IMR-90 (cell line): Measurements from ENCODE around the gene NXN. TPM values are rescaled to one million over a fixed set of nuclear protein-coding genes. Genes with fewer than 3 reads are reported as not detected.

ENCODE experiments used
- ATAC-seq: fragments of 200-7000 bp; cut with Tn5 transposase; 2 replicates; pipeline ENCODE4 v1.9.1; 2020; ENCODE audit warnings: low read depth, mild to moderate bottlenecking, moderate library complexity
- BruUV-seq: library from RNA; stranded (reverse); fragments of 400-500 nt; replicated peaks from 2 replicates; lab custom pipeline; 2021; lab: Mats Ljungman, UMichigan
- CTCF ChIA-PET: fragments of 300-600 bp; formaldehyde crosslinking; extraction: SDS; loops from one replicate; lab custom pipeline; 2021; ENCODE audit warnings: antibody characterized with exemption; lab: Yijun Ruan, JAX
- POLR2A ChIA-PET: fragments of 300-600 bp; sonication (Branson Sonifier 250); formaldehyde crosslinking; loops from one replicate; lab custom pipeline; 2022; ENCODE audit warnings: antibody characterized with exemption; ENCODE audit not compliant: unreplicated experiment; lab: Charles Lee
- DNase-seq: peaks from one replicate; pipeline ENCODE4 v3.0.0; 2013
- H2AFZ ChIP-seq: replicated peaks from 2 replicates; pipeline ENCODE3; 2013; ENCODE audit warnings: low read length, mild to moderate bottlenecking; ENCODE audit not compliant: poor library complexity
- H2AK5ac ChIP-seq: 2 replicates; pipeline ENCODE4 v1.6.1; 2013; ENCODE audit warnings: low read depth, low read length, inconsistent platforms
- H2AK9ac ChIP-seq: replicated peaks from 2 replicates; pipeline ENCODE3; 2013; ENCODE audit warnings: mild to moderate bottlenecking, low read depth, low read length, moderate library complexity; ENCODE audit not compliant: poor library complexity
- H2BK120ac ChIP-seq: 2 replicates; pipeline ENCODE4 v1.6.1; 2013; ENCODE audit warnings: low read depth, low read length, inconsistent platforms
- H2BK15ac ChIP-seq: 3 replicates; pipeline ENCODE4 v1.6.1; 2013; ENCODE audit warnings: low read depth, low read length, inconsistent platforms
- H2BK20ac ChIP-seq: 2 replicates; pipeline ENCODE4 v1.6.1; 2013; ENCODE audit warnings: low read depth, mild to moderate bottlenecking, inconsistent platforms, low read length, moderate library complexity
- H2BK5ac ChIP-seq: 2 replicates; pipeline ENCODE4 v1.6.1; 2013; ENCODE audit warnings: mild to moderate bottlenecking, low read depth, low read length, inconsistent platforms; ENCODE audit not compliant: poor library complexity, severe bottlenecking
- H3K14ac ChIP-seq: replicated peaks from 2 replicates; pipeline ENCODE4 v1.6.1; 2013; ENCODE audit warnings: low read depth, low read length, inconsistent platforms
- H3K18ac ChIP-seq: 2 replicates; pipeline ENCODE4 v1.6.1; 2013; ENCODE audit warnings: low read depth, low read length, control low read depth
- H3K23ac ChIP-seq: 2 replicates; pipeline ENCODE4 v1.6.1; 2013; ENCODE audit warnings: low read depth, low read length, inconsistent platforms
- H3K27ac ChIP-seq: 2 replicates; pipeline ENCODE4 v1.5.1; 2013; ENCODE audit warnings: mild to moderate bottlenecking, control low read depth, low read length; ENCODE audit not compliant: insufficient read depth
- H3K27me3 ChIP-seq: 2 replicates; pipeline ENCODE4 v1.6.1; 2013; ENCODE audit warnings: low read length; ENCODE audit not compliant: control insufficient read depth, insufficient read depth
- H3K36me3 ChIP-seq: 2 replicates; pipeline ENCODE4 v1.6.1; 2013; ENCODE audit warnings: low read length, mixed read lengths; ENCODE audit not compliant: control insufficient read depth, insufficient read depth
- H3K4ac ChIP-seq: 2 replicates; pipeline ENCODE4 v1.6.1; 2013; ENCODE audit warnings: low read depth, low read length, inconsistent platforms
- H3K4me1 ChIP-seq: 2 replicates; pipeline ENCODE4 v1.6.1; 2013; ENCODE audit warnings: low read length, mixed read lengths; ENCODE audit not compliant: control insufficient read depth, insufficient read depth
- H3K4me2 ChIP-seq: 2 replicates; pipeline ENCODE4 v1.6.1; 2013; ENCODE audit warnings: low read depth, mild to moderate bottlenecking, control low read depth, low read length, moderate library complexity
- H3K4me3 ChIP-seq: 2 replicates; pipeline ENCODE4 v1.5.1; 2013; ENCODE audit warnings: low read depth, mild to moderate bottlenecking, control low read depth, low read length, moderate library complexity; ENCODE audit not compliant: insufficient read depth
- H3K56ac ChIP-seq: 2 replicates; pipeline ENCODE4 v1.6.1; 2013; ENCODE audit warnings: low read length, inconsistent platforms; ENCODE audit not compliant: insufficient read depth; ENCODE audit errors: extremely low read depth
- H3K79me1 ChIP-seq, 2 experiments: 2 replicates each; pipeline ENCODE4 v1.6.1; 2013; ENCODE audit warnings: low read length in 2 of 2, inconsistent platforms in 1 of 2, low read depth in 1 of 2
- H3K9ac ChIP-seq: 2 replicates; pipeline ENCODE4 v1.6.1; 2013; ENCODE audit warnings: low read depth, low read length, control low read depth
- H3K9me1 ChIP-seq: 2 replicates; pipeline ENCODE4 v1.6.1; 2013; ENCODE audit warnings: low read length, inconsistent platforms; ENCODE audit not compliant: insufficient read depth
- H3K9me3 ChIP-seq: 2 replicates; pipeline ENCODE4 v1.6.1; 2013; ENCODE audit warnings: low read length; ENCODE audit not compliant: control insufficient read depth, insufficient read depth
- H4K20me1 ChIP-seq: 2 replicates; pipeline ENCODE4 v1.6.1; 2013; ENCODE audit warnings: low read length, inconsistent platforms; ENCODE audit not compliant: insufficient read depth
- H4K5ac ChIP-seq: 2 replicates; pipeline ENCODE4 v1.6.1; 2013; ENCODE audit warnings: mild to moderate bottlenecking, low read depth, low read length, control low read depth
- H4K8ac ChIP-seq, 2 experiments: 2 replicates each; pipeline ENCODE4 v1.6.1; 2013; ENCODE audit warnings: low read depth in 2 of 2, low read length in 2 of 2, control low read depth in 1 of 2, inconsistent platforms in 1 of 2
- H4K91ac ChIP-seq: 2 replicates; pipeline ENCODE4 v1.6.1; 2013; ENCODE audit warnings: low read depth, low read length, inconsistent platforms; ENCODE audit not compliant: insufficient read depth
- CEBPB ChIP-seq: IDR thresholded peaks from 2 replicates; pipeline ENCODE4 v1.6.1; 2012; ENCODE audit warnings: low read depth, low read length, improper control_type of control experiment
- CHD1 ChIP-seq: IDR thresholded peaks from 2 replicates; pipeline ENCODE4 v1.6.1; 2012; ENCODE audit warnings: low read depth, low read length, improper control_type of control experiment
- ELK1 ChIP-seq: fragments of 150-350 bp; IDR thresholded peaks from 2 replicates; pipeline ENCODE4 v1.6.1; 2016; ENCODE audit warnings: low read depth, mild to moderate bottlenecking, low read length, moderate library complexity, borderline replicate concordance
- FOS ChIP-seq: fragments of 150-350 bp; IDR thresholded peaks from 2 replicates; pipeline ENCODE4 v1.6.1; 2016; ENCODE audit warnings: low read depth, low read length
- MAFK ChIP-seq: IDR thresholded peaks from 2 replicates; pipeline ENCODE4 v1.6.1; 2012; ENCODE audit warnings: low read depth, low read length, improper control_type of control experiment
- MAZ ChIP-seq: IDR thresholded peaks from 2 replicates; pipeline ENCODE4 v1.6.1; 2012; ENCODE audit warnings: low read depth, mild to moderate bottlenecking, low read length, improper control_type of control experiment, moderate library complexity, borderline replicate concordance
- MXI1 ChIP-seq: IDR thresholded peaks from 2 replicates; pipeline ENCODE4 v1.6.1; 2012; ENCODE audit warnings: low read depth, mild to moderate bottlenecking, low read length, moderate library complexity, borderline replicate concordance
- NFE2L2 ChIP-seq: fragments of 150-350 bp; IDR thresholded peaks from 2 replicates; pipeline ENCODE4 v1.6.1; 2016; ENCODE audit warnings: low read depth, mild to moderate bottlenecking, low read length
- POLR2A ChIP-seq: IDR thresholded peaks from 2 replicates; pipeline ENCODE4 v1.6.1; 2012; ENCODE audit warnings: mild to moderate bottlenecking, low read depth, low read length
- RAD21 ChIP-seq: IDR thresholded peaks from 2 replicates; pipeline ENCODE4 v1.6.1; 2012; ENCODE audit warnings: low read length, improper control_type of control experiment
- RCOR1 ChIP-seq: IDR thresholded peaks from 2 replicates; pipeline ENCODE4 v1.6.1; 2012; ENCODE audit warnings: mild to moderate bottlenecking, low read length, improper control_type of control experiment; ENCODE audit not compliant: insufficient replicate concordance
- WGBS, 2 experiments: methylation state at CpG; one replicate each; pipeline versions ENCODE4 v1.1.5 to v1.1.7; 2013; ENCODE audit warnings: missing lambda C conversion rate in 2 of 2; ENCODE audit not compliant: insufficient read length in 1 of 2; ENCODE audit errors: extremely low coverage in 2 of 2; 5-methylcytosine and 5-hydroxymethylcytosine counted together
- dilution Hi-C: fragments of 300-500 bp; cut with HindIII; formaldehyde crosslinking; loops from one replicate; pipeline ENCODE4 v1.14.3; 2018; ENCODE audit warnings: low sequenced_read_pairs; ENCODE audit not compliant: unreplicated experiment
- in situ Hi-C: fragments of 300-500 bp; cut with MboI; formaldehyde crosslinking; loops from 3 replicates; pipeline ENCODE4 v1.14.3; 2019; ENCODE audit warnings: low sequenced_read_pairs, inconsistent platforms, mixed read lengths
- intact Hi-C: fragments of 100-400 bp; cut with micrococcal nuclease; formaldehyde crosslinking; loops from 2 replicates; pipeline ENCODE4 v1.10.0; 2022
- polyA plus RNA-seq, 3 experiments: library from polyadenylated mRNA; depleted of rRNA; stranded (reverse); fragments of >200 nt; gene quantifications; 2 replicates each; pipeline ENCODE4 v1.2.3, GENCODE V29; 2012; ENCODE audit warnings: low replicate concordance in 1 of 3
- total RNA-seq: library from RNA; depleted of rRNA; stranded (reverse); fragments of >200 nt; gene quantifications from 2 replicates; pipeline ENCODE4 v1.2.3, GENCODE V29; 2012

The NXN gene
- total and polyA plus RNA-seq, 2 of the 4 experiments (the other 2 are of a cell fraction) = 52.5 to 116 TPM

- H3K79me1 ChIP-seq = peaks cover 39 to 79% of the 10 kb centered on the region in 2 experiments
These were observed 97.8 kb downstream of the NXN start for GRCh38 chr17:881778-882177.

More at GRCh38 chr17:881778-882177, 97.8 kb downstream of the NXN start:
- Histone ChIP-seq H4K91ac (no peak overlapping the region), H3K23ac (no peak overlapping the region), H3K4me2 (no peak overlapping the region), H3K4ac (no peak overlapping the region), H2BK15ac (no peak overlapping the region), H3K4me3 (no peak overlapping the region), H3K9ac (no peak overlapping the region), H2BK120ac (no peak overlapping the region), H3K27me3 (no peaks in the 10 kb centered on the region), H3K27ac (no peak overlapping the region), H2BK5ac (no peak overlapping the region), H3K14ac (no peak overlapping the region), H2AFZ (no peak overlapping the region), H3K36me3 (no peaks in the 10 kb centered on the region; the same call in 1 of the 2 replicates), H3K4me1 (peaks cover 25% of the 10 kb centered on the region), H2AK9ac (no peak overlapping the region), H3K9me3 (no peaks in the 10 kb centered on the region), H3K56ac (no peak overlapping the region), H2BK20ac (no peak overlapping the region), H3K18ac (no peak overlapping the region), H4K5ac (no peak overlapping the region), H4K20me1 (peaks cover 59% of the 10 kb centered on the region), H4K8ac (no peak overlapping the region), H3K9me1 (peaks cover 26% of the 10 kb centered on the region), H2AK5ac (no peak overlapping the region)
- DNase-seq = no peak
- no peak for TF ChIP-seq MAFK
- TF ChIP-seq MXI1 = no peak
- no peak for TF ChIP-seq CEBPB
- no peak for TF ChIP-seq ELK1
- TF ChIP-seq RCOR1 = no peak
- no peak for TF ChIP-seq MAZ
- TF ChIP-seq NFE2L2 = no peak
- no peak for TF ChIP-seq FOS
- no peak for TF ChIP-seq CHD1
- TF ChIP-seq POLR2A = no peak
- TF ChIP-seq RAD21 = no peak
- CTCF ChIA-PET = no interaction called here
- in situ Hi-C loops (no loop called here), intact Hi-C loops (no loop called here), dilution Hi-C loops (no loop called here)
- POLR2A ChIA-PET = no interaction called here
- no peak for ATAC-seq
- no TSS peak for BruUV-seq
- WGBS, 2 experiments = no CpG with 5 or more reads among the region's 6 CpGs
